NCI-H526 treated with DMSO at 0.1 percent for 48 hours (cell line): ENCODE data around the gene LMOD3.

Experiments used
- DNase-seq: peaks from one replicate; lab custom pipeline; 2025; lab: John Stamatoyannopoulos, UW

Gene LMOD3

DNA sequence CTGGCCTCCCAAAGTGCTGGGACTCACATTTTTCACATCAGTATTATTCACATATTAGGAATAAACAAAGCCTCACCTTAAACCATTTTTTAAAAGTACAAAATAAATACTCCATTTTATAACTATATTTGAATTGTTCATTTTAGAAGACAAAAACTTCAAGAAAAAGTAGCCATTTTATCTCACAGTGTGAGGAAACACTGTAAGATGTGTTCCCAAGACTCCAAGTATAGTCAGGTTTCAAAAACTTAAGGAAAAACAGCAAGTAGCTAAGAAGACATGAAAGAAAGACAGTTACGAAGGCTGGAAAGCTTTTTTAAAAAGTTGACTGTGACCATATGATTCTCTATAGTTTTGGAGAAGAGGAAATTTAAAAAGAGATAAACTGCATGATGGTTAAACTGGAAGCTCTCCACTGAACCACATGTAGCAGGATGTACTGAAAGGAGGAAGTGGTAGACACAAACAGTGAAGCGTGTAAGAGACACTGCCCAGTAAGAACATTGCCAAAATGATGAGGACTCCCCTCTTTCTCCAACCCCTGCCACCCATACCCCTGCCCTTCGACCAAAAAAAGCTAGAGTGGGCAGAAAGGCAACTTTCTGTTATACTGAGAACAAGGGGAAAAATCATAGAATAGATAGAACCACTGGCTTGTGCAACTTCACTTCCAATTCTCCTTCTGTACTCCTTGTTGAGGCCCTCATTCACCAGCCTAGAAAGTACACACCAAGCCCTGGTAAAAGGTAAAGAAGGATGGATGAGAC lies 64.0 kb downstream of the LMOD3 start:
- no peak for DNase-seq
